HEK293T (cell line): ENCODE data around the gene LTBP1.

ENCODE experiments used
- CTCF ChIA-PET: fragments of 350-600 bp; formaldehyde crosslinking; extraction: SDS; loops from one replicate; lab custom pipeline; 2021; ENCODE audit warnings: antibody characterized with exemption, inconsistent platforms; lab: Yijun Ruan, JAX
- POLR2A ChIA-PET: fragments of 350-600 bp; formaldehyde crosslinking; extraction: SDS; loops from one replicate; lab custom pipeline; 2020; ENCODE audit warnings: antibody characterized with exemption, inconsistent platforms; lab: Yijun Ruan, JAX
- DNase-seq: peaks from one replicate; pipeline ENCODE4 v3.0.0; 2012; ENCODE audit warnings: mixed read lengths; ENCODE audit errors: extremely low spot score
- ARNT ChIP-seq: fragments of 450-650 bp; IDR thresholded peaks from 2 replicates; pipeline ENCODE4 v1.6.1; 2017; ENCODE audit warnings: mild to moderate bottlenecking
- BHLHE40 ChIP-seq: fragments of 450-650 bp; IDR thresholded peaks from 2 replicates; pipeline ENCODE4 v1.6.1; 2016; ENCODE audit warnings: mild to moderate bottlenecking, moderate library complexity, borderline replicate concordance
- CTBP1 ChIP-seq: fragments of 450-650 bp; IDR thresholded peaks from 2 replicates; pipeline ENCODE4 v1.6.1; 2016; ENCODE audit warnings: borderline replicate concordance
- ELF4 ChIP-seq: fragments of 450-650 bp; IDR thresholded peaks from 2 replicates; pipeline ENCODE4 v1.6.1; 2017; ENCODE audit warnings: antibody characterized with exemption
- FOXA1 ChIP-seq: fragments of 450-650 bp; IDR thresholded peaks from 2 replicates; pipeline ENCODE4 v1.6.1; 2016; ENCODE audit warnings: mild to moderate bottlenecking
- FOXK2 ChIP-seq: fragments of 450-650 bp; IDR thresholded peaks from 2 replicates; pipeline ENCODE4 v1.6.1; 2016; ENCODE audit warnings: mild to moderate bottlenecking
- FOXM1 ChIP-seq: fragments of 450-650 bp; IDR thresholded peaks from 2 replicates; pipeline ENCODE4 v1.6.1; 2017; ENCODE audit warnings: mild to moderate bottlenecking, borderline replicate concordance
- HDGF ChIP-seq: fragments of 450-650 bp; IDR thresholded peaks from 2 replicates; pipeline ENCODE4 v1.6.1; 2017; ENCODE audit warnings: antibody characterized with exemption, borderline replicate concordance
- L3MBTL2 ChIP-seq: fragments of 450-650 bp; conservative IDR thresholded peaks from 2 replicates; pipeline ENCODE4 v1.6.1; 2016; ENCODE audit warnings: mild to moderate bottlenecking
- LEF1 ChIP-seq: fragments of 450-650 bp; IDR thresholded peaks from 2 replicates; pipeline ENCODE4 v1.6.1; 2017; ENCODE audit warnings: mild to moderate bottlenecking, borderline replicate concordance
- NFRKB ChIP-seq: fragments of 450-650 bp; IDR thresholded peaks from 2 replicates; pipeline ENCODE4 v1.6.1; 2016; ENCODE audit warnings: mild to moderate bottlenecking, moderate library complexity
- PKNOX1 ChIP-seq: fragments of 450-650 bp; IDR thresholded peaks from 2 replicates; pipeline ENCODE4 v1.6.1; 2016
- SP1 ChIP-seq: fragments of 450-650 bp; IDR thresholded peaks from 2 replicates; pipeline ENCODE4 v1.6.1; 2017
- SUZ12 ChIP-seq: fragments of 450-650 bp; IDR thresholded peaks from 2 replicates; pipeline ENCODE4 v1.6.1; 2016; ENCODE audit warnings: mild to moderate bottlenecking
- TARDBP ChIP-seq: fragments of 450-650 bp; IDR thresholded peaks from 2 replicates; pipeline ENCODE4 v1.6.1; 2016
- ZNF384 ChIP-seq: fragments of 450-650 bp; IDR thresholded peaks from 2 replicates; pipeline ENCODE4 v1.6.1; 2016

Gene LTBP1

GRCh38 chr2:32991091-32991845, 44.5 kb downstream of the LTBP1 start:
- POLR2A ChIA-PET, result no interaction called here
- CTCF ChIA-PET, result no interaction called here
- no peak for DNase-seq
- no peak for TF ChIP-seq ZNF384
- TF ChIP-seq FOXM1, result no peak
- TF ChIP-seq LEF1, result no peak
- no peak for TF ChIP-seq ARNT
- TF ChIP-seq SP1, result no peak
- no peak for TF ChIP-seq PKNOX1
- TF ChIP-seq ELF4, result no peak
- TF ChIP-seq BHLHE40, result no peak
- no peak for TF ChIP-seq CTBP1
- no peak for TF ChIP-seq SUZ12
- no peak for TF ChIP-seq FOXK2
- no peak for TF ChIP-seq HDGF
- no peak for TF ChIP-seq NFRKB
- no peak for TF ChIP-seq FOXA1
- no peak for TF ChIP-seq L3MBTL2
- TF ChIP-seq TARDBP, result no peak

- CTCF ChIA-PET, result no interaction called here
- TF ChIP-seq SP1 (no peak), TARDBP (no peak), ZNF384 (no peak), FOXA1 (no peak), ELF4 (no peak)
Measured at GRCh38 chr2:32993005-32993539, 46.3 kb downstream of the LTBP1 start.

GRCh38 chr2:32997705-32998104, 51.0 kb downstream of the LTBP1 start:
- POLR2A ChIA-PET, result no interaction called here
- TF ChIP-seq BHLHE40 (no peak), FOXA1 (no peak), L3MBTL2 (no peak), FOXM1 (no peak), ELF4 (no peak), FOXK2 (no peak), TARDBP (no peak), PKNOX1 (no peak), ARNT (no peak), HDGF (no peak), SP1 (no peak), LEF1 (no peak), ZNF384 (no peak), NFRKB (no peak), SUZ12 (no peak), CTBP1 (no peak)
- no peak for DNase-seq
- CTCF ChIA-PET, result no interaction called here

More at GRCh38 chr2:32993005-32993539, 46.3 kb downstream of the LTBP1 start:
- POLR2A ChIA-PET, result no interaction called here
- no peak for DNase-seq

GRCh38 chr2:33000986-33001385, 54.2 kb downstream of the LTBP1 start:
- TF ChIP-seq L3MBTL2, result no peak
- TF ChIP-seq HDGF, result no peak
- no peak for TF ChIP-seq FOXA1
- no peak for TF ChIP-seq ARNT
- TF ChIP-seq NFRKB, result no peak
- TF ChIP-seq ELF4, result no peak
- TF ChIP-seq CTBP1, result no peak
- TF ChIP-seq BHLHE40, result no peak
- TF ChIP-seq LEF1, result no peak
- no peak for TF ChIP-seq SP1
- TF ChIP-seq ZNF384, result no peak
- TF ChIP-seq SUZ12, result no peak
- TF ChIP-seq FOXK2, result no peak
- ChIA-PET CTCF (no interaction called here), POLR2A (no interaction called here)
- DNase-seq, result no peak

- POLR2A ChIA-PET, result no interaction called here
- TF ChIP-seq CTBP1 (no peak), ARNT (no peak), L3MBTL2 (no peak), SP1 (no peak), HDGF (no peak), PKNOX1 (no peak), ZNF384 (no peak), TARDBP (no peak), FOXA1 (no peak), LEF1 (no peak), NFRKB (no peak), SUZ12 (no peak), FOXK2 (no peak), ELF4 (no peak), FOXM1 (no peak), BHLHE40 (no peak)
- CTCF ChIA-PET, result no interaction called here
- no peak for DNase-seq
Measured at GRCh38 chr2:33001823-33002222, 55.1 kb downstream of the LTBP1 start.

GRCh38 chr2:33002863-33003262, 56.1 kb downstream of the LTBP1 start:
- TF ChIP-seq LEF1 (no peak), SP1 (no peak), TARDBP (no peak), NFRKB (no peak), PKNOX1 (no peak), CTBP1 (no peak), ELF4 (no peak), BHLHE40 (no peak), L3MBTL2 (no peak), FOXK2 (no peak), ZNF384 (no peak), SUZ12 (no peak), FOXM1 (no peak), HDGF (no peak), FOXA1 (no peak), ARNT (no peak)
- ChIA-PET POLR2A (no interaction called here), CTCF (no interaction called here)
- DNase-seq, result no peak
